GM19395 (cell line): ENCODE results near the gene MBNL2.
A peak's percentile ranks its signal among the peaks of the same experiment; 100 is the strongest.
"Not testable (repeated sequence)": the region's sequence is repeated elsewhere in the genome, so short reads cannot be mapped to it uniquely, and the experiment has no call there.

Source experiments
- ATAC-seq: cut with Tn5 transposase; IDR thresholded peaks from one replicate; pipeline ENCODE4 v1.9.1; 2021; ENCODE audit warnings: mild to moderate bottlenecking, moderate library complexity; ENCODE audit not compliant: unreplicated experiment

MBNL2 gene

GRCh38 chr13:97207252-97207651, 14.9 kb upstream of the MBNL2 start:
- ATAC-seq: not testable (repeated sequence)

- ATAC-seq: no peak
Observed at GRCh38 chr13:97211300-97211699, 10.8 kb upstream of the MBNL2 start.

- ATAC-seq: no peak
Observed at GRCh38 chr13:97212004-97212403, 10.1 kb upstream of the MBNL2 start.

- ATAC-seq: no peak
Observed at GRCh38 chr13:97212601-97213040, 9.5 kb upstream of the MBNL2 start.

GRCh38 chr13:97214921-97215320, 7.2 kb upstream of the MBNL2 start:
- peak; percentile 32 for ATAC-seq

GRCh38 chr13:97215325-97215724, 6.8 kb upstream of the MBNL2 start:
- peak; percentile 85 for ATAC-seq

GRCh38 chr13:97219226-97219625, 2.9 kb upstream of the MBNL2 start:
- ATAC-seq: no peak

GRCh38 chr13:97220151-97220900, 1.8 kb upstream of the MBNL2 start:
- no peak for ATAC-seq

- no peak for ATAC-seq
Observed at GRCh38 chr13:97221046-97221445, 1.1 kb upstream of the MBNL2 start.

- ATAC-seq: no peak
Observed at GRCh38 chr13:97221466-97221865, 667 bp upstream of the MBNL2 start.

- ATAC-seq: no peak
Observed at GRCh38 chr13:97223037-97223710, 1.0 kb downstream of the MBNL2 start.

GRCh38 chr13:97223711-97224541, 1.8 kb downstream of the MBNL2 start:
- peak; percentile 16 for ATAC-seq

GRCh38 chr13:97224544-97225300, 2.6 kb downstream of the MBNL2 start:
- ATAC-seq: peak; percentile 15

GRCh38 chr13:97225533-97225932, 3.4 kb downstream of the MBNL2 start:
- ATAC-seq: no peak

GRCh38 chr13:97226013-97226412, 3.9 kb downstream of the MBNL2 start:
- ATAC-seq: no peak

- peak; percentile 57 for ATAC-seq
Observed at GRCh38 chr13:97226788-97227627, 4.9 kb downstream of the MBNL2 start.

GRCh38 chr13:97228850-97229521, 6.9 kb downstream of the MBNL2 start:
- ATAC-seq: no peak

GRCh38 chr13:97229699-97230098, 7.6 kb downstream of the MBNL2 start:
- no peak for ATAC-seq

GRCh38 chr13:97231118-97231828, 9.1 kb downstream of the MBNL2 start:
- ATAC-seq: no peak
